GM18951 (cell line): ENCODE data around the gene SSRP1.
"Not testable (repeated sequence)": the region's sequence is repeated elsewhere in the genome, so short reads cannot be mapped to it uniquely, and the experiment has no call there.

ENCODE experiments used
- POLR2A ChIP-seq: IDR thresholded peaks from 4 replicates; pipeline ENCODE4 v1.6.1; 2011; ENCODE audit warnings: mild to moderate bottlenecking; ENCODE audit not compliant: insufficient read length, insufficient read depth; ENCODE audit errors: extremely low read depth
- in situ Hi-C: fragments of 300-500 bp; cut with MboI; formaldehyde crosslinking; loops from one replicate; pipeline ENCODE4 v1.12.0; 2022; ENCODE audit warnings: low sequenced_read_pairs, mixed read lengths, inconsistent platforms; ENCODE audit not compliant: unreplicated experiment

Gene SSRP1

GRCh38 chr11:57364851-57365660 is 29.4 kb upstream of the SSRP1 start:
- no peak for TF ChIP-seq POLR2A
- in situ Hi-C loops, result no loop called here

DNA sequence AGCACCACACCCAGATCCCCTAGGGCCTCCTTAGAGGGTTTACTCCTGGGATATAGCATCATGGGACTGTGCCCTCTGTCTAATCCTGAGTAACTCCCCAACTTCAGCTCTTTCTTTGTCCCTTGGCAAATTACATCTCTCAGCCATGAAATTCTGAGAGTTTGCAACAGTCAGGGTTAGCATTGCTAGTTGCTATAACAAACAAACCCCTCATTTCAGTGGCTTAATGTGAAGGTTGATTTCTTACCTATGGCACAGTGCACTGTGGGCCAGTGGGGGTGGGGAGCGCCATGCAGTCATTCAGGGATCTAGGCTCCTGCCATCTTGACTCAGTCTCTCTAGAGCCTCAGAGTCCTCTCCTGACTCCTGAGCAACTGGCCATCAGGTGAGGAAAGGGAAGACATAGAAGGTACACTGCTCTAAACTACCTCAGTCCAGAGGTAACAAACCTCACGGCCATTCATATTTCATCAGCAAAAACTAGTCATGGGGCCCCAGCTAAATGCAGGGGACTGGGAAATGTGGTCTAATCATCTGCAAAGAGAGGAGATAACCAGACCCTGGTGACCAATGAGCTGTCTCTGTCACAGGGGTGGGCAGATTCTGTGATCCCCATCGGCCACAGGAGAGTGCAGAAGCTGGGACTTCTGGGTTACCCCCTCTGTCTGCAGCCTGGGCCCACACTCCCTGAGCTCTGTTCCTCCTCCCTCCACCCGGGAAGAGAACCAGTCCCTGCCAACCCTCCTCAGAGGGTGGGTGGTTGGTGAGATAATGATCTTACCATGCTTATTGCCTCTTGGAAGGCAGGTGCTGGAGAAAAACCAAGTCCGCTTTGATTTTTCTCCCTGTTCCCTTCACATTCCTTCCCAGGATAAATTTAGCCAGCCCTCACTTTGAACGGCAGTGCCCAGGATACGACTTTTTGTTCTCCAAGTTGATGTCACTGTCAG is 27.7 kb upstream of the SSRP1 start:
- in situ Hi-C loops, result no loop called here
- TF ChIP-seq POLR2A, result no peak

GRCh38 chr11:57361926-57362325 is 26.2 kb upstream of the SSRP1 start:
- in situ Hi-C loops, result no loop called here
- TF ChIP-seq POLR2A, result no peak

GRCh38 chr11:57361420-57361819 is 25.7 kb upstream of the SSRP1 start:
- in situ Hi-C loops, result not testable (repeated sequence)

GRCh38 chr11:57360991-57361390 is 25.3 kb upstream of the SSRP1 start:
- in situ Hi-C loops, result no loop called here
- no peak for TF ChIP-seq POLR2A

- TF ChIP-seq POLR2A, result no peak
- in situ Hi-C loops, result no loop called here
Observed at GRCh38 chr11:57359896-57360690, 24.4 kb upstream of the SSRP1 start.

- no peak for TF ChIP-seq POLR2A
- in situ Hi-C loops, result no loop called here
Observed at GRCh38 chr11:57359396-57359795, 23.7 kb upstream of the SSRP1 start.

DNA sequence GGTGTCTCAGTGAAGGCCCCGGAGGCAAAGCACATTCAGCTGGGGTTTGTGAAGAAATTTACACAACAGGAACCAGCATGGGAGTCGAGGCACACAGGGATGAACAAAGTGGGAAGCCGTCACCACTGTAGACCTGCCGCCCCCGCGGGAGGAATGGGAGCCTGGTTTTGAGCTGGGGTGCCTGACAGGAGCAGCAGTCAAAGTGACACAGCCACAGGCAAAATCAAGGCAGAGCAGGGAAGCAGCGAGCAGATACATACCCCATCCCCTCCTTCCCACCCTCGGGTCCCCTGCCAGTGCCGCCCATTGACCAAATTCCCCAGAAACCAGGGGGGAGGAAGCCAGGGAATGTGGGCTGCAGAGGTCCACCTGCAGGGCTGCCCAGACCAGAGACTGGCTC is 23.3 kb upstream of the SSRP1 start:
- in situ Hi-C loops, result no loop called here
- no peak for TF ChIP-seq POLR2A

DNA sequence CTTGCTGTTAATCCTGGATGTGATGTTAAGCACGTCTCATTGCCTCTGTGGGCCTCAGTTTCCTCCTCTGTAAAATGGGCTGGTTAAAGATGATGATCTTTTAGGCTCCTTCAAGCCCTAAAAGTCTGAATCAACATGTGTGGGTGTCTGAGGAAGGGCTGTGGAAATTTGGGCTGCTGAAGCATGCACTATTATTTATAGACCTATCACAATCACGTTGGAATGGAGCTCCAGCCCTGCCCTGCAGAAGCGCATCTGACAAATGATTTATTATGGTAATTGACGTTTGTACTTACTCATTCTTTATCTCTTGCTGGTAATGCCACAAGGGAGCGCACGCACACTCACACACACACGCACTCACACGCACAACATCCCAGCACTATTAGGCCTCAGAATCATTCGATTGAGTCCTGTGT is 22.9 kb upstream of the SSRP1 start:
- TF ChIP-seq POLR2A, result no peak
- in situ Hi-C loops, result no loop called here

GRCh38 chr11:57357856-57358255 is 22.2 kb upstream of the SSRP1 start:
- no peak for TF ChIP-seq POLR2A
- in situ Hi-C loops, result no loop called here

- in situ Hi-C loops, result no loop called here
Observed at GRCh38 chr11:57357310-57357709, 21.6 kb upstream of the SSRP1 start.

DNA sequence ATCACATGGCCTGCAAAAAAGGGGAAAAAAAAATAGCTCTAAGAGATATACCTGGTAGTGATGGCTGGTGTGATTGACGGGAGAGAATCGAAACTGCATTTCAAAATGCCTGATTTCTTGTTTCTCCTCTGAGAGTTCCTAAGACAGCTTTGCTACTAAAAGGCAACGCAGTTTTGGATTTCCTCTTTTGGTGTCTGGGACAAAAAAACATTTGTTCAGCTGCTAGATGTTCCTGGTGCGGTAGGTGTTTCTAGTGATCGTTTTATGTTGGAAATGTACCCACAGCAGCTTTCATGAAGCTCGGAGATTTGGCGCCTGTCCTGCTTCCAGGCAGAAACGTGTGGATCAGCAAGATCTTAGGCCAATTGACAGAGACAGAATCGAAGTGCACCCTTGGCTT is 20.6 kb upstream of the SSRP1 start:
- TF ChIP-seq POLR2A, result no peak
- in situ Hi-C loops, result no loop called here

More at GRCh38 chr11:57357310-57357709, 21.6 kb upstream of the SSRP1 start:
- no peak for TF ChIP-seq POLR2A

- in situ Hi-C loops, result no loop called here
- TF ChIP-seq POLR2A, result no peak
Observed at GRCh38 chr11:57354699-57355098, 19.0 kb upstream of the SSRP1 start.
